ENCODE results near the gene LYST.
"Not testable (repeated sequence)": the region's sequence is repeated elsewhere in the genome, so short reads cannot be mapped to it uniquely, and the experiment has no call there.

Gene LYST

DNA sequence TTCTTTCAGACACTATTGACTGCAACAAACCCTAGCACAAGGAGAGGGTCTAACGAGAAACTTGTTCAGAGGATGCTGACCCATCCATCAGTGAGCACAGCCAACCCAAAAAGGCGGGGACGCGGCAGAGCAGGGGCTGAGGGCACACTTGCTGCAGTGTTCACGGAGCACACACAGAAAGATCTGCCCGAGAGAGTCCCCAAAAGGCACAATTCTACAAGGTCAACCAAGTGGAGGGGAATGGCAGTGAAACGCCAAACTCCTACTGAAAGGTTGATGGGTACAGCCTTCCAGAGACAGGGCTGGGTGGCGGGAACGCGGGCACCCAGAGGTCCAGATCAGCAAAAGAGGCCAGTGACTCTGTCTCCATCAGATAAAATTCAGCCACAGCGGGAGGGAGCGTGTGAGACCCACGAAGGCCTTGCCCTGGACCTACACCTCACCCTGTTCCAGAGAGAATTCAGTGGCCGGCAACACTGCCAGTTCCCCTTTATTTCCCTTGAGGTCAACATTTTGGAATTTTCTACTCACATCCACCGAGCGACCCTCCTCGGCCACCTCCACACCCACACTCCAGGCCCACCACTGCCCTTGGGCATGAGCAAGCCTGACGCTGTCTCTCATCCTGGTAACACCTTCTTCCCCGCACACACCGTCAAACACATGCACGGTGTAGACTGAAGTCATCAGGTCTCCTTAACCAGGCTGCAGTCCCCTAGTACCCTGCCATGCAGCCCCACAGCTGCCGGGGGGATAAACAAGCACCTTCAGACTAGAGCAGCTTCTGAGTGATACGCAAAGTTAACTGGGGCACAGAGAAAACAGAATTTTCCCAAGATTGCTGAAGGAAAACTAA, 222.6 kb downstream of the LYST start:
- no peak overlapping the region for H3K4me3 Mint-ChIP-seq
- H3K36me3 Mint-ChIP-seq (ENCODE audit: low read depth), result no peaks in the 10 kb centered on the region
- peaks cover 38% of the 10 kb centered on the region for H3K4me1 Mint-ChIP-seq (ENCODE audit: low read depth)
- DNase-seq, result no peak
- peaks cover 56% of the 10 kb centered on the region for H3K27me3 Mint-ChIP-seq
- no peak overlapping the region for H3K27ac Mint-ChIP-seq
- no peaks in the 10 kb centered on the region for H3K9me3 Mint-ChIP-seq

DNA sequence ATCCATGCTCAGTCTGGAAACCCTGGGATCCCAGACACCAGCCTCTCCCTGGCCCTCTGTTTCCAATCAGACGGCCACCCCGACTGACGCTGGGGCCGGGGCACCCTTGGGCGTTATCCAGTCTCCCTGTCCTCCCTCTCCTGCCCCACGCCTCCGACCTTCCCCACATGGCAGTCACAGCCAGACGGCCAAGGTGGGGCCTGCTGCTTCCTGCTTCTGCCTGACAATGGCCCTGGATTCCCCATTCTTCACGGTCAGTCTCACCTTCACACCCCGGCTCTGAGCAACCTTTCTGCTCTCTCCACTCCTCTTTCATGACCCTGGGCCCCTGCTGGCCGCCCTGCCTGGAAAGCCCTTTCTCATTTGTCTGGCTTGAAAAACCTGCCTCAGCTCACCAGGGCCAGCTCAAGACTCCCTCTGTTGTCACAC, 223.7 kb downstream of the LYST start:
- Mint-ChIP-seq H3K36me3 (ENCODE audit: low read depth) (no peaks in the 10 kb centered on the region), H3K9me3 (no peaks in the 10 kb centered on the region), H3K4me1 (ENCODE audit: low read depth) (peaks cover 32% of the 10 kb centered on the region), H3K27me3 (peaks cover 45% of the 10 kb centered on the region), H3K4me3 (no peak overlapping the region), H3K27ac (peak overlapping the region; percentile 45)
- DNase-seq, result no peak

DNA sequence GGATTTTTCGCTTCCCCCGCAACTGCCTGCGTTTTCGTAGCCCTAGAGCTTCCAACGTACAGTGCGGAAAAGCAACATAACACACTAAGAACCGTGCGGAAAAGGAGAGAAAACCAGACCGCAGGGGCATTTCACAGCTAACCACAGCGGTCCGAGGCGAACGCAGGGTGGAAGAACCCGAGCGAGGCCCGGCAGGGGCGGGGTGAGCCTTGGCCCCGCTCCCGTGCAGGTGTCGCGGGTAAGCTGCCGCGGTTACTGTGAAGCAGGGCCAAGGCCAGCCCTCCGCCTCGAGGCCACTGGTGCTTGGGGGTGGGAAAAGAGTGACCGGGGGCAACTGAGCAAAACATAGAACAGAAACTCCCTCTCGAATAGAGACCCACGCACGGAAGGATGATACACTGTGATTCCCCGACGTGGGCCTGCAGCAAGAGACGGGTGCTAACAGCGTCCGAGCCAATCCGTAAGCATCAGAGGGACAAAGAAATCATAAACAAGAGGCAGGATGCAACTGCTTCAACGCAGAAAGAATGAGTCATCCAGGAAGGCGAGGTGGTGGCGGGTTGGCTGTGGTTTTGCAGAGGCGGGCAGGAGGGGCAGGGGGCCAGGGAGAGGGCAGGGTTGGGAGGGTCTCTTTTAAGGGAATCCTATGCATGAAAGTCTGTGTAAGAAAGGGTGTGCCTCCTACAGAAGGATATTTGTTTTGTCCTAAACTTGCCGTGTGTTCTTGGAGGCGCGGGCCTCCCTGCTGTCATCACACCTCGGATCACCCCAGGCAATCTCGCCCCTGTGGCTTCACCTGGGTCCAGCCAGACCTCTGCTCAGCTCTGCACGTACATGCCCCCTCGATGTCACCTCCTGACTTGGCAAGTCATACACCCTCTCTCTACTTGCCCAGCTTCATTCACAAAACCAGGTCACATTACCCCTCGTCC, 224.4 kb downstream of the LYST start:
- Mint-ChIP-seq H3K36me3 (ENCODE audit: low read depth) (no peaks in the 10 kb centered on the region), H3K27me3 (peaks cover 38% of the 10 kb centered on the region), H3K4me1 (ENCODE audit: low read depth) (peaks cover 32% of the 10 kb centered on the region), H3K4me3 (peak overlapping the region; percentile 59), H3K9me3 (no peaks in the 10 kb centered on the region), H3K27ac (peak overlapping the region; percentile 82)
- DNase-seq, result peak; percentile 72

DNA sequence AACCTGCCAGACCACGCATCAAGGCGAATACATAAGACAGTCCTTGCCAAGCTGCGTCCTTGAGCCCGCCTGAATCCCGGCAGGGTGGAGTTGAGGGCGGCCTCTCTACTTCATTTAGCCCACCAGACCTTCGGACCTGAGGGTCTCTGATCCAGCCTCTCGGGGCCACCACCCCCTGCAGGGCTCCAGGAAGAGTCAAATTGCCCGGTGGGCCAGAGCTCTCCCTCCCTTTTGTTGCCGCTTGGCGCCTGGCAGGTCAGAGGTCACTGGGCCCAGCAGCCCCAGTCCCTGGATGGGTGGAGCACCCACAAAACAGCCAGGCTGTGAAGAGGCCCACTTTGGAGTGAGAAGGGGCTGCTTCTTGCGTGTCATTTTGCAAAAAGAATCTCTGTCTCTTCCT, 226.1 kb downstream of the LYST start:
- peaks cover 22% of the 10 kb centered on the region for H3K27me3 Mint-ChIP-seq
- no peak overlapping the region for H3K4me3 Mint-ChIP-seq
- H3K27ac Mint-ChIP-seq, result no peak overlapping the region
- H3K4me1 Mint-ChIP-seq (ENCODE audit: low read depth), result peaks cover 32% of the 10 kb centered on the region
- no peaks in the 10 kb centered on the region for H3K9me3 Mint-ChIP-seq
- H3K36me3 Mint-ChIP-seq (ENCODE audit: low read depth), result no peaks in the 10 kb centered on the region
- no peak for DNase-seq

DNA sequence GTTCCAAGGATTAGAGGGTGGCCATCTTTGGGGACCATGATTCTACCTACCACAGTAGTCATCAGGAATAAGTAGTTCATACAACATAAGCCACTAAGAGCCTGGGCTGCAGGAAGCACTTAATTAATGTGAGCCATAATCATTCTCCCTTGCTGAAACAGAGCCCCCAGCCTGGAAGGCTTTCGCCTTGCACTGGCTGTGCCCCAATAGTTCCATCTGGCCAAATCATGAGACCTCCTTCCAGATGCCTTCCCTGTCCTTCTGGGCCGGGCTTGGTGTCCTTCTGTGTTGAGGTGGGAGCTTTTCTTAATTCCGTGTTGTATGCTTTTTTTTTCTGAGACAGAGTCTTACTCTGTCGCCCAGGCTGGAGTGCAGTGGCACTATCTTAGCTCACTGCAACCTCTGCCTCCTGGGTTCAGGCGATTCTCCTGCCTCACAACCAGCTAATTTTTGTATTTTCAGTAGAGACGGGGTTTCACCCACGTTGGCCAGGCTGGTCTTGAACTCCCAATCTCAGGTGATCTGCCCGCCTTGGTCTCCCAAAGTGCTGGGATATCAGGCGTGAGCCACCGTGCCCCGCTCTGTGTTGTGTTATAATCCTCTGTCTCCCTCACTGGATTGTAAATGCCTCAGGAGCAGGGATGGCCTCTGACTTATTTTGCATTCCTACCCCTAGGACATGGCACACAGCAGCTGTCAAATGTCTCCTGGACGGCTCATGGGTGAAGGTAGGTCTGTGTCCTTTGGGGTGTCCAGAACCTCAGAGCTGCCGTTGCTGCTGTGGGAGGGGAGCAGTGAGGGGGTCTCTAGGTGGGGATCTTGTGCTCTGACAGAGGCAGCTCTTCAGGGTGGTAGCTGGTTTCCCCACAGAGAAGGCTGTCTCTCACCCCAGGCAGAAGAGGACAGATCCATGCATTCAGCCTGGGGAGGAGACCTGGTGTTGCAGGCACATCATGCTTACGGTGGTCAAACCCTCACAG, 227.2 kb downstream of the LYST start:
- Mint-ChIP-seq H3K27ac (no peak overlapping the region), H3K4me3 (no peak overlapping the region), H3K9me3 (no peaks in the 10 kb centered on the region), H3K4me1 (ENCODE audit: low read depth) (peaks cover 32% of the 10 kb centered on the region), H3K27me3 (peaks cover 16% of the 10 kb centered on the region), H3K36me3 (ENCODE audit: low read depth) (no peaks in the 10 kb centered on the region)
- DNase-seq, result no peak

DNA sequence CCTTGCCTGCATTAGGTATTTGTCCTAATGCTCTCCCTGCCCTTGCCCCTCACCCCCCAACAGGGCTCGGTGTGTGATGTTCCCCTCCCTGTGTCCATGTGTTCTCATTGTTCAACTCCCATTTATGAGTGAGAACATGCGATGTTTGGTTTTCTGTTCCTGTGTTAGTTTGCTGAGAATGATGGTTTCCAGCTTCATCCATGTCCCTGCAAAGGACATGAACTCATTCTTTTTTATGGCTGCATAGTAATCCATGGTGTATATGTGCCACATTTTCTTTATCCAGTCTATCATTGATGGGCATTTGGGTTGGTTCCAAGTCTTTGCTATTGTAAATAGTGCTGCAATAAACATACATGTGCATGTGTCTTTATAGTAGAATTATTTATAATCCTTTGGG, 228.1 kb downstream of the LYST start:
- peaks cover 14% of the 10 kb centered on the region for H3K27me3 Mint-ChIP-seq
- H3K4me3 Mint-ChIP-seq, H3K9me3 Mint-ChIP-seq: not testable (repeated sequence)

DNA sequence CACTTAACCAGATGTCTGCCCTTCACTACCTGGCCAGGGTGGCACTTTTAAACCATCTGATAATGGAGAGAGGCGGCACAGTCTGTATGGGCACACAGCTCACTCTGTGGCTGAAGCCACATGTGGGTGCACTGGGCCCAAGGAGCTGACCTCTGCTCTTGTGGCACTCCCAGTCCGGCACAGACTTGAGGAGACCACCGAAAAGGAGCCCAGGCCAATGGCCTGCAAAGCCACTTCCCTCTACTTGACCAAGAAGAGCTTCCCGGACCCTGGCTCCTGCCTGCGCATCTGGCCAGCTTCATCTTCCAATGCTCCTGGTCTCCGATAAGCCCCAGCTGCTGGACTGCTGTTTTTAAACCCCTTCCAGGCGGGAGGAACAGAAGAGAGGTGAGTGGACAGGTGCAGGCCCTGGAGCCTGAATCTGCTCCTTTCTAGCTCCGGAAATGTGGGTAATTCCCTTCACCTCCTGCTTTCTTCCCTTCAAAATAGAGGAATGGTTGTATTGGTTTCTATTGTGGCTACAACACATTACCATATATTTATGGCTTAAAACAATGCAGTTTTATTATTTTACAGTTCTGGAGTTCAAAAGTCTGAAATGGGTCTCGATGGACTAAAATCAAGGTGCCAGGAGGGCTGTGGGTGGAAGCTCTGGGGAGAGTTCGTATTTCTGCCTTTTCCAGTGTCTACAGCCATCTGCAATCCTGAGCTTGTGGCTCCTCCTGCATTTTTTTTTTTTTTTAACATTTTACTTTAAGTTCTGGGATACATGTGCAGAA, 228.8 kb downstream of the LYST start:
- H3K36me3 Mint-ChIP-seq (ENCODE audit: low read depth), result no peaks in the 10 kb centered on the region
- H3K27me3 Mint-ChIP-seq, result peaks cover 12% of the 10 kb centered on the region
- no peak for DNase-seq
- no peak overlapping the region for H3K27ac Mint-ChIP-seq
- H3K4me1 Mint-ChIP-seq (ENCODE audit: low read depth), result peaks cover 23% of the 10 kb centered on the region
- H3K4me3 Mint-ChIP-seq, result no peak overlapping the region
- H3K9me3 Mint-ChIP-seq, result no peaks in the 10 kb centered on the region

More for the DNA sequence above, 228.1 kb downstream of the LYST start:
- not testable (repeated sequence) for DNase-seq; H3K36me3 Mint-ChIP-seq (ENCODE audit: low read depth); H3K27ac Mint-ChIP-seq
- peaks cover 27% of the 10 kb centered on the region for H3K4me1 Mint-ChIP-seq (ENCODE audit: low read depth)

DNA sequence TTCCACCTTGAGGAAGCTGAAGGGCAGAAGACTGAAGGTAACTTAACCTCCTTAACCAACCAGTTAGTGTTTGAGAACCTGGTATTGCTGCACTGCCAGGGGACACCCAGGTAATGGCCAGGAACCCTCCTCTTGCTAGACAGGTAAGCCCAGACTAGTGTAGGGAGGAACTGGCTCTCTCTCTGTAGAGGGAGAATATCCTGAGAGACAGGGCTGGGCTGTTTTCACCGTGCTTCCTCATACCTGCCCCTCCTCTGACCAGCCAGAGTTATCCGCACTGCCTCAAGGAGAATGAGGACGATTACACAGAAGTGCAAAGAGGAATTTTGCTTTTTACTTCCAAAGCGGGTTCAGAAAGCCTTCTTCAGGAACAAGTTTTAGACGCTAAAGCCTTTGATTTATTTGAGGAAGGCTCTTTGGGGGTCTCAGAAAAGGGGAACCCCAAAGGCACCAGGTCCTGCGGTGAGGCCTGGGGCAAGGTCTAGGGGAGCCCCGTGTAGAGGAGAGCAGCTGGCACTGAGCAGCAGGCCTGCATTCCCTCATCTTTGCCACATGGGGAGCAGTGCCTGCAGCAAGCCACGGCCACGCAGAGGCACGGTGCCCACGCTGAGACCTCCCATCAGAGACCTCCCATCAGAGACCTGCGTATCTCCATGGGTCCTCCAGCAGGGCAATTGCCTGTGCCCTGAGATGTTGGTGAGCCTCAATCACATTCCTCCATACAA, 230.6 kb downstream of the LYST start:
- H3K27me3 Mint-ChIP-seq, result peaks cover 12% of the 10 kb centered on the region
- peaks cover 15% of the 10 kb centered on the region for H3K4me1 Mint-ChIP-seq (ENCODE audit: low read depth)
- DNase-seq, result no peak
- H3K27ac Mint-ChIP-seq, result no peak overlapping the region
- H3K9me3 Mint-ChIP-seq, result no peaks in the 10 kb centered on the region
- H3K4me3 Mint-ChIP-seq, result no peak overlapping the region
- no peaks in the 10 kb centered on the region for H3K36me3 Mint-ChIP-seq (ENCODE audit: low read depth)

DNA sequence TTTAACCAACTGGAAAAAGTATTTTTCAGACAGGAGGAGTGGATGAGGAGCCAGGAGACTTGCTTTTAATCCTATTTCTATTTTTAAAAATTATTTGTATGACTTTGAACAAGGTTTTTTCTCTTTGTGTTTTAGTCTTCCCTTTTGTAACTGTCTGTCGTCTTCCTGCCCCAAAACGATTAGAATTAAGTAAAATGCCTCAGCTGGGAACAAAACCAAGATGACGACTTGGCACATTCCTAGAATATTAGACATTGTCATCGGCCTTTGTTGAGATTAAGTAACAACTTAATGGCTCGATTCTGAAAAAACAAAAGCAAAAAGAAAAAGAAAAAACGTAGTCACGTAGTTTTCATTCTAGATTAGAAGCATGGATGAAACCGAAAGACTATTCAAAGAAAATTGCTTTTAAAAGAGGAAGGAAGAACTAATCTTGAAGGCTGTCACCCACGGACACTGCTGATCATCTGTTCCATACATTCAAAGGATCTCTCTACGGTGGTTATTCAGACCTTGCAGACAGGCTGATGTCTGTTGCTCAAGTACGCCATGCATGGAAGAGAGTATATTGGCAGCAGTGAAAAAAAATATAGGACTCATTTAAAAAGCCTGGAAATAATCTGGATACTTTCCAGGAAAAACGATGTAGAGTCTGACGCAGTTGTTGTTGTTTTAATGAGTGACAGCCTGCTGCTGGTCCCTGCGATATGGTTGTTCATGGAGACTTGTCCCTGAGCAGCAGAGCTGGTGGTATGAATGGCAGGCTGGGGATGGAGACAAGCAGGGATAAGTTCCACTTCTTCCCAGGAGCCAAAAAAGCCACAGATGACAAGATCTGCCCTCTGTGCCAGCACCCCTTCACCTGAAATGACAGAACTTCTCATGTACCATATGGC, 234.0 kb downstream of the LYST start:
- H3K4me3 Mint-ChIP-seq, result no peak overlapping the region
- no peaks in the 10 kb centered on the region for H3K9me3 Mint-ChIP-seq
- no peaks in the 10 kb centered on the region for H3K36me3 Mint-ChIP-seq (ENCODE audit: low read depth)
- no peak overlapping the region for H3K27ac Mint-ChIP-seq
- no peak for DNase-seq
- peaks cover 9% of the 10 kb centered on the region for H3K4me1 Mint-ChIP-seq (ENCODE audit: low read depth)
- peaks cover 12% of the 10 kb centered on the region for H3K27me3 Mint-ChIP-seq

DNA sequence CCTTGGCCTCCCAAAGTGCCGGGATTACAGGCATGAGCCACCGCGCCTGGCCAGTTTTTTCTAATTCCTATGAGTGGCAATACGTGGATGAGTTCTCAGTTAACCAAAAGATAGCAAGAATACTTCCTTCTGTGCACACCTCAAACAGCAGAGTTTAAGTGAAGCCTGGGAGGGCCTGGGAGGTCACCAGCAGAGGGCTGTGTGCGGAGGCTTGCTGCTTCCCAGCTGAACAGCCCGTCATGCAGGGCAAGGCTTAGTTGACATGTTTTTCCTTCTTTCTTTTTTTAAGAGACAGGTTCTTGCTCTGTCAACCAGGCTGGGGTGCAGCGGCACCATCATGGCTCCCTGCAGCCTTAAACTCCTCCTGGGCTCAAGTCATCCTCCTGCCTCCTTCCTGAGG, 234.9 kb downstream of the LYST start:
- peaks cover 12% of the 10 kb centered on the region for H3K27me3 Mint-ChIP-seq
- no peak for DNase-seq
- H3K27ac Mint-ChIP-seq, result no peak overlapping the region
- H3K36me3 Mint-ChIP-seq (ENCODE audit: low read depth), result no peaks in the 10 kb centered on the region
- H3K4me1 Mint-ChIP-seq (ENCODE audit: low read depth), result peaks cover 9% of the 10 kb centered on the region
- H3K4me3 Mint-ChIP-seq, result no peak overlapping the region
- no peaks in the 10 kb centered on the region for H3K9me3 Mint-ChIP-seq

DNA sequence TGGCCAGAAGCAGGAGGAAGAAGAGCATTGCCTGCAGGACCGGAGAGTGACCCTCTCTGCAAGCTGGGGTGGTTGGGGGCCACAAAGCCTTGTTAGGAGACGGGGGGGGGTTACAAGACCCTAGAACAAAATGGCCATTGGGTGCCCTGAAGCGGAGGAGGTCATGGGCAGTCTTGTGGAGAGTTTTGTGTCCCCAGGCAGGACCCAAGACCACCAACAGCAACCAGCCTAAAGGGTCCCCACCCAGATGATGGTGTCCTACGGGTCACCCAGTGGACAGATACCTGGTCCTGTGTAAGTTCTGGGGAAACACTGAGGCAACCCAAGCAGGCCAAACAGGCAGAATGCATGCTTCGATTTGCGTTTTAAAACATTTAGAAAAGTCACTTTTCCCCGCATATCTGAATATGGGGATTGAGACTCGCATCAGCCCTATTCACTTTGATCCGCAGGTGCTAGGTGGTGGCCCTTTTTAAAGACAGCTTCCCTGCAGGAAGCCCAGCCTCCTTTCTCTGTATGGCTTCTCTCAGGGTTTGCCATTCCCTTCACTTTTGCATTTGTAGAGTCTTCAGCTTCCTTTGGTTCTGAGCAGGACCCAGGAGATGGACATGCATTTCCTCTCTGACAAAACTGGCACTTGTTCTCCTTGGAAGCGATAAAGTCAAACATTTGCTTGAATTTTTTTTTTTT, 238.2 kb downstream of the LYST start:
- H3K27ac Mint-ChIP-seq, result no peak overlapping the region
- peaks cover 8% of the 10 kb centered on the region for H3K27me3 Mint-ChIP-seq
- no peak overlapping the region for H3K4me3 Mint-ChIP-seq
- DNase-seq, result no peak
- no peaks in the 10 kb centered on the region for H3K9me3 Mint-ChIP-seq
- peaks cover 9% of the 10 kb centered on the region for H3K4me1 Mint-ChIP-seq (ENCODE audit: low read depth)
- H3K36me3 Mint-ChIP-seq (ENCODE audit: low read depth), result no peaks in the 10 kb centered on the region

DNA sequence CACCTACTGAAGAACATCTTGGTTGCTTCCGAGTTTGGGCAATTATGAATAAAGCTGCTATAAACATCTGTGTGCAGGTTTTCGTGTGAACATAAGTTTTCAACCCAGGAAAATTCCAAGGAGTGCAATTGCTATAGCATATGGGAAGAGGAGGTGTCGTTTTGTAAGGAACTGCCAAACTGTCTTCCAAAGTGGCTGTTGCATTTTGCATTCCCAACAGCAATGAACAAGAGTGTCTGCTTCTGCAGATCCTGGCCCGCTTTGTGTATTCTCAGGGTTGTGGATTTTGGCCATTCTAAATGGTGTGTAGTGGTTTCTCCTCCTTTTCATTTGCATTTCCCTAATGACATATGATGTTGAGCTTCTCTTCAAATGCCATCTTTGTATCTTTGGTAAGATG, 240.9 kb downstream of the LYST start:
- Mint-ChIP-seq H3K27me3 (peaks cover 8% of the 10 kb centered on the region), H3K4me3 (no peak overlapping the region), H3K9me3 (no peaks in the 10 kb centered on the region), H3K4me1 (ENCODE audit: low read depth) (no peaks in the 10 kb centered on the region), H3K27ac (no peak overlapping the region), H3K36me3 (ENCODE audit: low read depth) (no peaks in the 10 kb centered on the region)
- no peak for DNase-seq
